Fibroblast of villous mesenchyme (primary cell): ENCODE data around the gene GLRX3. TPM values are rescaled to one million over a fixed set of nuclear protein-coding genes. Genes with fewer than 3 reads are reported as not detected.
"Not testable (repeated sequence)": the region's sequence is repeated elsewhere in the genome, so short reads cannot be mapped to it uniquely, and the experiment has no call there.

Source experiments
- DNase-seq: peaks from one replicate; pipeline ENCODE4 v3.0.0-alpha.2; 2010; ENCODE audit warnings: low read depth
- H3K4me3 ChIP-seq: 2 replicates; pipeline ENCODE4 v1.5.1; 2011; ENCODE audit warnings: low read depth, mild to moderate bottlenecking, low read length
- total RNA-seq: library from RNA; depleted of rRNA; stranded (reverse); fragments of >200 nt; gene quantifications from 2 replicates; pipeline ENCODE4 v1.2.3, GENCODE V29; 2012
- TF ChIP-seq, protein P1 (sequence below): IDR thresholded peaks from 2 replicates; pipeline ENCODE4 v1.5.1; 2012; ENCODE audit warnings: low read depth, mild to moderate bottlenecking, low read length; ENCODE audit not compliant: insufficient read depth

Gene GLRX3
- 67.6 and 75.6 TPM in 2 replicates for total RNA-seq

GRCh38 chr10:130136226-130137089 lies at the start of gene GLRX3:
GLRX3 (plus strand) TSS chr10:130136391; CDS start chr10:130136421, 30 bp downstream.
- peak; percentile 83 for DNase-seq
- TF ChIP-seq, protein P1, sequence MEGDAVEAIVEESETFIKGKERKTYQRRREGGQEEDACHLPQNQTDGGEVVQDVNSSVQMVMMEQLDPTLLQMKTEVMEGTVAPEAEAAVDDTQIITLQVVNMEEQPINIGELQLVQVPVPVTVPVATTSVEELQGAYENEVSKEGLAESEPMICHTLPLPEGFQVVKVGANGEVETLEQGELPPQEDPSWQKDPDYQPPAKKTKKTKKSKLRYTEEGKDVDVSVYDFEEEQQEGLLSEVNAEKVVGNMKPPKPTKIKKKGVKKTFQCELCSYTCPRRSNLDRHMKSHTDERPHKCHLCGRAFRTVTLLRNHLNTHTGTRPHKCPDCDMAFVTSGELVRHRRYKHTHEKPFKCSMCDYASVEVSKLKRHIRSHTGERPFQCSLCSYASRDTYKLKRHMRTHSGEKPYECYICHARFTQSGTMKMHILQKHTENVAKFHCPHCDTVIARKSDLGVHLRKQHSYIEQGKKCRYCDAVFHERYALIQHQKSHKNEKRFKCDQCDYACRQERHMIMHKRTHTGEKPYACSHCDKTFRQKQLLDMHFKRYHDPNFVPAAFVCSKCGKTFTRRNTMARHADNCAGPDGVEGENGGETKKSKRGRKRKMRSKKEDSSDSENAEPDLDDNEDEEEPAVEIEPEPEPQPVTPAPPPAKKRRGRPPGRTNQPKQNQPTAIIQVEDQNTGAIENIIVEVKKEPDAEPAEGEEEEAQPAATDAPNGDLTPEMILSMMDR: no peak
- peak within 1 kb of the TSS; percentile 80 for H3K4me3 ChIP-seq

- DNase-seq, H3K4me3 ChIP-seq: not testable (repeated sequence)
Measured at GRCh38 chr10:130090565-130090964, 45.6 kb upstream of the GLRX3 start.

DNA sequence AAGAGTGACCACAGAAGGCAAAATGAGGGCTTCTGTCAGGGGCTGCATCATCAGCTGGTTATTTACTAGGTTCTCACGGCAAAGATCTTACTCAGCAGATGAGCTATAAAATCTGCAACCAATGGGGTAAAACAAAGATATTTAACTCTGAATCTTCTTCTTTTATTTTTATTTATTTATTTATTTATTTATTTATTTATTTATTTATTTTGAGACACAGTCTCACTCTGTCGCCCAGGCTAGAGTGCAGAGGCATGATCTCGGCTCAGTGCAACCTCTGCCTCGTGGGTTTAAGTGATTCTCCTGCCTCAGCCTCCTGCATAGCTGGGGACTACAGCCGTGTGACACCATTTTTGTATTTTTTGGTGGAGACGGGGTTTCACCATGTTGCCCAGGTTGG lies 36.8 kb upstream of the GLRX3 start:
- no peak for DNase-seq
- no peak overlapping the region for H3K4me3 ChIP-seq
- TF ChIP-seq, protein P1: no peak

GRCh38 chr10:130105724-130106123 lies 30.5 kb upstream of the GLRX3 start:
- DNase-seq: no peak
- TF ChIP-seq, protein P1: no peak
- no peak overlapping the region for H3K4me3 ChIP-seq

GRCh38 chr10:130108146-130108545 lies 28.0 kb upstream of the GLRX3 start:
- H3K4me3 ChIP-seq, DNase-seq: not testable (repeated sequence)

DNA sequence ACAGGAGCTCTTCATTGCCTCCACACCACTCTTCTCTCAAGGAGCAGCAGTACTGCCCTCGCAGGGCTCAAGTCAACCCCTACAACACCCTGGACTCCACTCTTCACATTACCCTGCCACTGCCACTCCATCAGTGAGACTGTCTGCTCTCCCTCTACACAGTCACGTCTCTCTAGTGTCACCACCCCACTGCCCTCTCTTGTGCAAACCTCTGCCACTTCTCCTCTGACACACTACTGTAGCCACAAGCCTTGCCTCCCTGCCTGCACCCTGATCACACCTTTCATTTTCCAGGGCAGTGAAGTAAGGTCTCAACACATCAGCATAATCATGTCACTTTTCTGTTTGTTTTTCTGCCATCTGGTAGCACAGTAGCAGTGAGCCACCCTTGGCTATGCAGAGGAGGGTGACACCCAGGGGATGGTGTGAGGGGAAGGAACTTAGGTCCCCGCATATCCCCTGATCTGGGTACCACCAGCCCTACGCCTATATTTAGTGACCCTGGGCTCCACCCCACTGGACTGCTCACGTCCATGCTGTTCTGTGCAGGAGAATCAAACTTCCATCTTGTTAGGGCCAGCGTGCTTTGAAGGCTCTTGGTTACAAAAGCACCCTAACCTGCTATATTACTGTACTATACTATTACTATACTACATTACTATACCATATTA lies 27.1 kb upstream of the GLRX3 start:
- H3K4me3 ChIP-seq: peak overlapping the region; percentile 87
- TF ChIP-seq, protein P1: no peak
- DNase-seq: no peak

DNA sequence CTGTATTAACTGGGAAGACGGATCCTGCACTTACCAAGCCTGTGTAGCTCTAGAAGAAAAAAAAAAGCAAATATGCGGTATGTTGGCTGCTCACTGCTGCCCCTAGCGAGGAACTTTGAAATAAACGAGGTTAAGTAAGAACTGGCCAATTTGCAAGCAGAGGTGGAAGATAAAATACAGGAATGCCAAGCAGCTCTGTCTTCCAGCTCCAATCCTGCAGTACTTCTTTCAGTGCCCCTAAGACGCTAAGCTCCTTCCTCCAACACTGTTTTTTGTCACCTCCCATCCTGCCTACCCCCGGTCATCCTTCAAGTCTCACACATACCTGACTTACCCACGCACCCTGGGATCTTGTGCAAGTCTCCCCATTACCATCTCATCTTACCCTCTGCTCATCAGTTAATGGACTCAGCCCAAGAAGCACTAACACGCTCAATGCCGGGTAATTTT lies 26.4 kb upstream of the GLRX3 start:
- peak overlapping the region; percentile 87 for H3K4me3 ChIP-seq
- TF ChIP-seq, protein P1: peak; percentile 80
- DNase-seq: peak; percentile 88
